H9 (cell line): Measurements from ENCODE around the gene ARNT2. TPM values are rescaled to one million over a fixed set of nuclear protein-coding genes. Genes with fewer than 3 reads are reported as not detected.

Experiments used
- DNase-seq: peaks from one replicate; pipeline ENCODE4 v3.0.0-alpha.2; 2017
- H2AFZ ChIP-seq: one replicate; pipeline ENCODE4 v1.6.1; 2013; ENCODE audit warnings: mild to moderate bottlenecking, low read length, control low read depth, moderate library complexity
- H2AK5ac ChIP-seq: 2 replicates; pipeline ENCODE4 v1.6.1; 2013; ENCODE audit warnings: low read length, control low read depth, mixed read lengths; ENCODE audit not compliant: insufficient read length
- H2BK120ac ChIP-seq: one replicate; pipeline ENCODE4 v1.6.1; 2013; ENCODE audit warnings: low read depth, mild to moderate bottlenecking, low read length, control low read depth, inconsistent platforms; ENCODE audit not compliant: poor library complexity, severe bottlenecking
- H2BK12ac ChIP-seq: 2 replicates; pipeline ENCODE4 v1.6.1; 2013; ENCODE audit warnings: low read length, control low read depth, mixed read lengths, low read depth; ENCODE audit not compliant: insufficient read length
- H2BK15ac ChIP-seq: 2 replicates; pipeline ENCODE4 v1.6.1; 2013; ENCODE audit warnings: low read depth, low read length, control low read depth
- H2BK20ac ChIP-seq: one replicate; pipeline ENCODE4 v1.6.1; 2013; ENCODE audit warnings: low read depth, mild to moderate bottlenecking, low read length, control low read depth, inconsistent platforms; ENCODE audit not compliant: poor library complexity, severe bottlenecking
- H2BK5ac ChIP-seq: 2 replicates; pipeline ENCODE4 v1.6.1; 2013; ENCODE audit warnings: low read length, control low read depth, mixed read lengths; ENCODE audit not compliant: insufficient read length
- H3K14ac ChIP-seq: 2 replicates; pipeline ENCODE4 v1.6.1; 2013; ENCODE audit warnings: low read length, control low read depth; ENCODE audit not compliant: insufficient read depth
- H3K18ac ChIP-seq: 2 replicates; pipeline ENCODE4 v1.6.1; 2013; ENCODE audit warnings: low read depth, mild to moderate bottlenecking, mixed read lengths, low read length, control low read depth; ENCODE audit not compliant: insufficient read length
- H3K23ac ChIP-seq: 2 replicates; pipeline ENCODE4 v1.6.1; 2013; ENCODE audit warnings: low read length, control low read depth, mixed read lengths, low read depth; ENCODE audit not compliant: insufficient read length
- H3K23me2 ChIP-seq: 2 replicates; pipeline ENCODE4 v1.6.1; 2013; ENCODE audit warnings: low read depth, mild to moderate bottlenecking, mixed read lengths, low read length, control low read depth; ENCODE audit not compliant: insufficient read length, poor library complexity, severe bottlenecking
- H3K27ac ChIP-seq: 2 replicates; pipeline ENCODE4 v1.5.1; 2013; ENCODE audit warnings: low read length, control low read depth, mixed read lengths, low read depth; ENCODE audit not compliant: insufficient read length
- H3K27me3 ChIP-seq: 2 replicates; pipeline ENCODE4 v1.6.1; 2013; ENCODE audit warnings: low read length, control low read depth, inconsistent platforms; ENCODE audit not compliant: insufficient read depth
- H3K4ac ChIP-seq: 2 replicates; pipeline ENCODE4 v1.6.1; 2013; ENCODE audit warnings: low read depth, mild to moderate bottlenecking, control low read depth, inconsistent platforms, low read length, moderate library complexity
- H3K4me1 ChIP-seq: 2 replicates; pipeline ENCODE4 v1.6.1; 2013; ENCODE audit warnings: low read length, control low read depth, inconsistent platforms; ENCODE audit not compliant: insufficient read depth
- H3K4me2 ChIP-seq: 2 replicates; pipeline ENCODE4 v1.6.1; 2013; ENCODE audit warnings: low read length, control low read depth, mixed read lengths; ENCODE audit not compliant: insufficient read length, insufficient read depth
- H3K56ac ChIP-seq: 2 replicates; pipeline ENCODE4 v1.6.1; 2013; ENCODE audit warnings: low read depth, mild to moderate bottlenecking, mixed read lengths, low read length, control low read depth; ENCODE audit not compliant: insufficient read length
- H3K79me1 ChIP-seq: 2 replicates; pipeline ENCODE4 v1.6.1; 2013; ENCODE audit warnings: low read depth, mild to moderate bottlenecking, moderate library complexity, low read length, control low read depth, inconsistent platforms; ENCODE audit not compliant: insufficient read depth, poor library complexity, severe bottlenecking
- H3K79me2 ChIP-seq: 2 replicates; pipeline ENCODE4 v1.6.1; 2013; ENCODE audit warnings: low read length, control low read depth, inconsistent platforms; ENCODE audit not compliant: insufficient read depth
- H3K9ac ChIP-seq: 2 replicates; pipeline ENCODE4 v1.6.1; 2013; ENCODE audit warnings: low read length, control low read depth, mixed read lengths; ENCODE audit not compliant: insufficient read length; ENCODE audit errors: extremely low read depth
- H3K9me3 ChIP-seq: one replicate; pipeline ENCODE4 v1.6.1; 2013; ENCODE audit warnings: low read depth, low read length, inconsistent platforms; ENCODE audit not compliant: control insufficient read depth
- H3T11ph ChIP-seq: one replicate; pipeline ENCODE4 v1.6.1; 2013; ENCODE audit warnings: mild to moderate bottlenecking, low read length, control low read depth, inconsistent platforms
- H4K20me1 ChIP-seq: one replicate; pipeline ENCODE4 v1.6.1; 2013; ENCODE audit not compliant: control insufficient read depth, insufficient read length, insufficient read depth
- H4K5ac ChIP-seq: 2 replicates; pipeline ENCODE4 v1.6.1; 2013; ENCODE audit warnings: low read depth, mild to moderate bottlenecking, mixed read lengths, low read length, control low read depth; ENCODE audit not compliant: insufficient read length
- H4K8ac ChIP-seq: replicated peaks from 2 replicates; pipeline ENCODE4 v1.6.1; 2013; ENCODE audit warnings: low read length, control low read depth, mixed read lengths, low read depth; ENCODE audit not compliant: insufficient read length
- H4K91ac ChIP-seq: 2 replicates; pipeline ENCODE4 v1.6.1; 2013; ENCODE audit warnings: low read depth, mild to moderate bottlenecking, moderate library complexity, mixed read lengths, low read length, control low read depth; ENCODE audit not compliant: insufficient read length
- H3K27ac Mint-ChIP-seq, 3 experiments: 2 replicates in 2 of 3; 3 replicates in 1 of 3; pipeline ENCODE4 v1.8.0; 2020 to 2021; ENCODE audit warnings: mixed read lengths in 3 of 3, mild to moderate bottlenecking in 1 of 3, moderate library complexity in 1 of 3
- H3K27me3 Mint-ChIP-seq: 2 replicates; pipeline ENCODE4 v1.8.0; 2021; ENCODE audit warnings: low read depth, mild to moderate bottlenecking, moderate library complexity, mixed read lengths
- H3K36me3 Mint-ChIP-seq, 3 experiments: 2 replicates in 2 of 3; 3 replicates in 1 of 3; pipeline ENCODE4 v1.8.0; 2020 to 2021; ENCODE audit warnings: low read depth in 3 of 3, mixed read lengths in 3 of 3; ENCODE audit not compliant: insufficient read depth in 1 of 3
- H3K4me1 Mint-ChIP-seq, 2 experiments: 2 replicates each; pipeline ENCODE4 v1.8.0; 2020; ENCODE audit warnings: mixed read lengths in 2 of 2
- H3K4me3 Mint-ChIP-seq, 2 experiments: 2 replicates in 1 of 2; 3 replicates in 1 of 2; pipeline ENCODE4 v1.8.0; 2020 to 2021; ENCODE audit warnings: mild to moderate bottlenecking in 2 of 2, mixed read lengths in 2 of 2, moderate library complexity in 1 of 2
- H3K9me3 Mint-ChIP-seq, 2 experiments: 2 replicates in 1 of 2; 3 replicates in 1 of 2; pipeline ENCODE4 v1.8.0; 2020; ENCODE audit warnings: mild to moderate bottlenecking in 2 of 2, mixed read lengths in 2 of 2, moderate library complexity in 1 of 2
- WGBS: extraction: QIAGEN DNeasy Blood & Tissue Kit; methylation state at CpG from one replicate; pipeline ENCODE4 v1.1.7; 2013; ENCODE audit warnings: missing lambda C conversion rate, low lambda C conversion rate, mixed read lengths; ENCODE audit not compliant: insufficient read length; ENCODE audit errors: extremely low coverage; 5-methylcytosine and 5-hydroxymethylcytosine counted together
- total RNA-seq: library from RNA; stranded (reverse); gene quantifications from 2 replicates; pipeline ENCODE4 v1.2.1, GENCODE V29; 2021
- TF ChIP-seq, protein P1 (sequence below): fragments of 200-600 bp; sonication (generic); conservative IDR thresholded peaks from 3 replicates; pipeline ENCODE4 v1.8.0; 2021; ENCODE audit warnings: antibody characterized with exemption, mild to moderate bottlenecking

The ARNT2 gene
- total RNA-seq, 1 experiment from 2014 or later: 10.5 TPM

DNA sequence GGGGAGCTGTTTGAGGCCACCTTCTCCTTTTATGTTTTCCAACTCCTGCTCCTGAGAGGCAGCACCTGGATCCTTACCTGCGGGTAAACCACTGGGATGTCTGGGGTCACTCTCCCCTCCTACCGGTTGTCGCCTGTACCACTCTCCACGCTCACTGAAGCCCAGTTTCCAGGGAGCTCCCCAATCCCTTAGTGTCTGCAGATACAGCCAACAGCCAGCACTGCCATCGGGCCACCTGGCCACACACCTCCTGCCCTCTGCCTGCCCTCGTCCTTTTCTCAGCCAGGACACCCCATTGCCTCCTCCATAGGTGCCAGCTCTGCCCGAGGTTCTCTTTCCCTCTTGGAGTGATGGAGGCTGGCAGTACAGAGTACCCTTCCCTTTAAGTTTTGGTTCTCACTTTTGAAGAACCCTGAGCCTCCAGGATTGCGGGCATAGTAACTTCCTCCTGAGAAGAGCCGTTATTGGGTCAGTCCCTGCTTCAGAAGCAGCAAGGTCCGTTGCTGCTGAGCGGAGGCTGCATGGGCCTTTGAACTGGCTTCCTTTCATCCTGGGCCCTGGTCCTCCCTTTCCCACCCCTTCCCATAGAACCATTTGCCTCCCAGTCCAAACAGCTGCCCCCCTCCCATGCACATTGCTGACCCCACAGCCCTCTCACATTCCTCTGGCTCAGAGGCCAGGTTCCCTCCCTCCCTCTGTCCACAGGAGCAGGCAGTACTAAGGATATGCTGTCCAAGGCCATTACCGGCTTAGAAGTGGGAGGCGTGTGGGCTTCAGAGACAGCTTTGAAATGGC is 30.9 kb downstream of the ARNT2 start:
- Histone ChIP-seq H2BK5ac (no peak overlapping the region), H3K79me1 (no peaks in the 10 kb centered on the region), H4K91ac (no peak overlapping the region), H2AK5ac (no peak overlapping the region), H3K27ac (no peak overlapping the region), H3K9ac (no peak overlapping the region), H2BK20ac (no peak overlapping the region), H3K14ac (no peak overlapping the region), H4K5ac (no peak overlapping the region), H3K27me3 (no peaks in the 10 kb centered on the region), H3K9me3 (no peaks in the 10 kb centered on the region), H4K20me1 (no peaks in the 10 kb centered on the region), H3T11ph (no peak overlapping the region), H3K79me2 (no peaks in the 10 kb centered on the region), H2BK12ac (no peak overlapping the region), H4K8ac (no peak overlapping the region), H2BK120ac (no peak overlapping the region), H2AFZ (no peak overlapping the region), H3K23me2 (no peaks in the 10 kb centered on the region), H3K4me1 (no peaks in the 10 kb centered on the region; the same call in 1 of the 2 replicates), H3K4me2 (no peak overlapping the region), H2BK15ac (no peak overlapping the region), H3K56ac (no peak overlapping the region), H3K23ac (no peak overlapping the region), H3K18ac (no peak overlapping the region), H3K4ac (no peak overlapping the region)
- peak overlapping the region in 1 of 3 experiments; percentile 37; a peak in 2 of 7 replicates for H3K27ac Mint-ChIP-seq
- H3K4me3 Mint-ChIP-seq: no peak overlapping the region
- no peaks in the 10 kb centered on the region for H3K36me3 Mint-ChIP-seq
- no peak for DNase-seq
- H3K27me3 Mint-ChIP-seq: peaks cover 7% of the 10 kb centered on the region
- H3K4me1 Mint-ChIP-seq: peaks cover 18 to 24% of the 10 kb centered on the region in 2 experiments
- TF ChIP-seq, protein P1, sequence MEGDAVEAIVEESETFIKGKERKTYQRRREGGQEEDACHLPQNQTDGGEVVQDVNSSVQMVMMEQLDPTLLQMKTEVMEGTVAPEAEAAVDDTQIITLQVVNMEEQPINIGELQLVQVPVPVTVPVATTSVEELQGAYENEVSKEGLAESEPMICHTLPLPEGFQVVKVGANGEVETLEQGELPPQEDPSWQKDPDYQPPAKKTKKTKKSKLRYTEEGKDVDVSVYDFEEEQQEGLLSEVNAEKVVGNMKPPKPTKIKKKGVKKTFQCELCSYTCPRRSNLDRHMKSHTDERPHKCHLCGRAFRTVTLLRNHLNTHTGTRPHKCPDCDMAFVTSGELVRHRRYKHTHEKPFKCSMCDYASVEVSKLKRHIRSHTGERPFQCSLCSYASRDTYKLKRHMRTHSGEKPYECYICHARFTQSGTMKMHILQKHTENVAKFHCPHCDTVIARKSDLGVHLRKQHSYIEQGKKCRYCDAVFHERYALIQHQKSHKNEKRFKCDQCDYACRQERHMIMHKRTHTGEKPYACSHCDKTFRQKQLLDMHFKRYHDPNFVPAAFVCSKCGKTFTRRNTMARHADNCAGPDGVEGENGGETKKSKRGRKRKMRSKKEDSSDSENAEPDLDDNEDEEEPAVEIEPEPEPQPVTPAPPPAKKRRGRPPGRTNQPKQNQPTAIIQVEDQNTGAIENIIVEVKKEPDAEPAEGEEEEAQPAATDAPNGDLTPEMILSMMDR: no peak
- no CpG with 5 or more reads among the region's 13 CpGs for WGBS
- H3K9me3 Mint-ChIP-seq: no peaks in the 10 kb centered on the region
